Lung microvascular endothelial cell (primary cell): ENCODE results near the gene RRP1. TPM values are rescaled to one million over a fixed set of nuclear protein-coding genes. Genes with fewer than 3 reads are reported as not detected.

Experiments
- DNase-seq, 2 donors: peaks; one replicate each; pipeline versions ENCODE4 v3.0.0 to v3.0.0-alpha.2; 2010; ENCODE audit warnings: low read depth in 2 of 2
- total RNA-seq: library from RNA; depleted of rRNA; stranded (reverse); fragments of >200 nt; gene quantifications from 2 replicates; pipeline ENCODE4 v1.2.1, GENCODE V29; 2014

The RRP1 gene
- total RNA-seq, 1 donor from 2014 or later: 13.9 TPM

DNA sequence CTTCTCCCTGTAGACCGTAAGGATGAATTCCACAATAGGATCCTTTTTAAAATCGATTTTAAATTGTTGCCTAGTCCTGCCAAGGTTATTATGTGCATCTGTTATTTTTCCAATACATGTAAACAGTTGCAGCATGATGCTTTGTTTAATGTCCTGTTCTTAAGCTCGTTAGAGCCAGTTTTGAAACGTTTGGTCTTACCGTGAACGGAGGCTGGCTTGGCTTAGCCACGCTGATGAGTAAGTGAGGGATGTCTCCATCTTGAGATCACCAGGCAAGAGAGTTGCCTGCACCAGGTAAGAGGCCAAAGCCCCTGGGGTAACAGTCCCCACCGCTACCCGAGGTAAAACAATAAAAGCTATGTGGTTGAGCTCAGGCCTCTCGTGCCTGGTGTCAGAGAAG, 30.6 kb upstream of the RRP1 start:
- no peak for DNase-seq

DNA sequence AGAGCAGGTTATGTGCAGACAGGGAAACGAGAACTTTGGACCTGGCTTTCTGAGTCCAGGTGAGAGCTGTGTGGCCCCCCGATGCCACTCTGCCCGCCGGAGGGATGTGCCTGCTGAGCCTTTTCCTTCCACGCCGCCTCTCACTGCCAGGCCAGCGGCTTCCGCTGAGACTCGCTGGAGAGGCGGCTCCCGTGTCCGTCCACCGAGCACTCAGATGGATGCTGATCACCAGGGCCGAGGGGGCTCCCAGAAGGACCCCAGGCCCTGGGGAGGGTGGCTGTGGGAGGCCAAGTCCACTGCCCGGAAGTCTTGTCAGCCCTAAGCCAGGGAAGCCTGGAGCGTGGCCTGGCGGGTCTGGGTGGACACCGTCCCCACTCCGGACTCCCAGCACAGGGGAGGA, 29.7 kb upstream of the RRP1 start:
- no peak for DNase-seq

- no peak for DNase-seq
Measured at GRCh38 chr21:43760391-43760958, 28.9 kb upstream of the RRP1 start.

- DNase-seq: no peak
Measured at GRCh38 chr21:43761886-43762285, 27.5 kb upstream of the RRP1 start.

GRCh38 chr21:43762303-43763128, 26.9 kb upstream of the RRP1 start:
- no peak for DNase-seq

DNA sequence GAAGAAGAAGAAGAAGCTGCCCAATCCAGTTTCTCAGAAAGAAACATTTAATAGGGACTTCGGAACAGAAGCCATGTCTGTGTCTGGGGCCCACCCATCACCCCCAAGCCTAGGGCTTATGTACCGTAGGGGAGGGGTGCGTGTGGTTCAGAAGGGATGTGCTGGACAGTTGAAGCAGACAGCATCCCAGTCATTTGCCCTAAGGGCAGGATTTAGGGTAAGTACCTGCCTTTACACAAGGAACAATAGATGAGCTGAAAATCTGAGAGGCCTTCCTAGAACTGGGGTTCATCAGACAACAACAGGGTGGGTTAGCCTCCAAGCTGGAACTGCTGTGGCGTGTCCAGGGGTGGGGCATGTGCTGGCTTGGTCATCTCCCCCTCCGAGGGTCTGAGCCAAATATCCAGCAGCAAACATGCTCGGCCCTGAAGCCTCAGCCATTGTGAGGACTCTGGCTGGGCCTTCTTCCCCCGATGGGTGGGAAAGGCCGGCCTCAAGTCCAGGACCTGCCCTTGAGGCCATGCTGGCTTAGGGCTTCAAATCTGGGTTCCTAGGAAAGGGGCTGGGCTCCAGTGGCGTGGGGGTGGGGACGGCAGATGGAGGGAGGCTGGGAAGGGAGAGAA, 25.4 kb upstream of the RRP1 start:
- DNase-seq: no peak

DNA sequence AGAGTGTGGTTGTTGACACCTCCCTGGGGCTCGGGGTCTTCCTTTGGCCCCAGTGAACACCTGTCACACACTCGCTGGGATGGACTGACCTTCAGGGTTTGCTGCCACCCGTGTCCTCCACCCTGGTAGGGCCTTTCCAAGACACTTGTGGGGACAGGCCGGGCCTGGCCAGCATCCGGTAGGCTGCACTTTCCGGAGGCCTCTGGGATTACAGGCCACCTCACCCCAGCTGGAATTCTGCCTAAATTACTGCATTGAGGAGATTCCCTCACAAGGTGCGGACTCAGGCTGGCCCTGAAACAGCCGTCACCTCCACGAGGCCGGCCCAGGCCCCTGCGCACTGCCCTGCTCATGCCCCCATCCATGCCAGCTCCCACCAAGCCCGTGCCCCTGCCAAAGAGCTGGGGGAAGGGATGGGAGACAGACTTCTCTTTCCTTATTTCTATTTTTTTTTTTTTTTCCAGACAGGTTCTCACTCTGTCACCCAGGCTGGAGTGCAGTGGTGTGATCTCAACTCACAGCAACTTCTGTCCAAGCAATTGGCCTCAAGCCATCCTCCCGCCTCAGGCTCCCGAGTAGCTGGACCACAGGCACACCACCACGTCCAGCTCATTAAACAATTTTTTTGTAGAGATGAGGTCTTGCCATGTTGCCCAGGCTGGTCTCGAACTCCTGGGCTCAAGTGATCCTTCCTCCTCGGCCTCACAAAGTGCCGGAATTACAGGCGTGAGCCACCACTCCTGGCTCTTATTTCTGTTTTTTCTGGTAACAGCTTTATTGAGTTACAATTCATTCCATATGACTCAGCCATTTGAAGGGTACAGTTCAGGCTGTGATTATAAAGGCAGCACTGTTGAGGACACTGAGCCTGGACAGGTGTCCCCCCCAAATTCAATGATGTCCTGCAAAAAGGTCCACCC, 24.5 kb upstream of the RRP1 start:
- DNase-seq: no peak

GRCh38 chr21:43766734-43767497, 22.5 kb upstream of the RRP1 start:
- no peak for DNase-seq

GRCh38 chr21:43767498-43767983, 21.8 kb upstream of the RRP1 start:
- no peak for DNase-seq

DNA sequence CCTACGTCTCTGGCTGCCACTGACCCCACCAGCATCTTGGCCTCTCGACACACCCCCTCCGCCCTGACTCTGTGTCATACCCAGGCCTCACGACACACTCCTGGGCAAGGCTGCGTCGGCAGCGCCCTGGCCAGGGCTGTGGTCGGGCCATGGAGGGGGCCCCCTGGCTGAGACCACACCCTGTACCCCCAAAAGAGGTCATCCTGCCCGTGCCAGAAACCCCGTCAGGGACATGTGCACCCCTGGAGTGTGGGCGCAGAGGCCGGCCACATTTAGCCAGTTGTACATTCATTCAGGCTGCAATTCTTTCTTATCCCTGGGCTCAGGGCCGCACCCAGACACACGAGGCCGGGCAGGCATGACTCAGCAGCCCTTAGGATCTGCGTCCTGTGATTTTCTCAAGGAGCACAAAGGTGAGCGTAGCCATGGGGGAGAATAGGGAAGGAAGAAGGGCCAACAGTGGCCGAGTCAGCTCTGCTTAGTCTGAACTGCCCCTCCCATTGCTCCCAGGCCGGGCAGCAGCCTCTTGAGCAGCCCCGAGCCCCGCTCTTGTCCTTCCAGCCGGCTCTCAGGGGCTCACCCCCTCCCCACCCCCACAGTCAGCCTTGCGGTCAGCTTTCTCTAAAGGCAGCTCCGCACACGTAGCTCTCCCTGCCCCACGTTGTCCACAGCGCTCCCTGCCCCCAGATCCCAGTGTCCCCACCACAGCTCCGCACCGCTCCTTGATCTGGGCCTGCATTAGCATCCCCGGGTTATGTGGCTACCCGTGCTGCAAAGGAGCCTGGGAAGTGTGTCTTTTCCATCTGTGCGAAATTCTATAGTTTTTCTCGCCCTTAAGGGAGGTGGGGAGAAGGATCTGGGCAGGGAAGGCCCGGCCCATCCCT, 21.2 kb upstream of the RRP1 start:
- peak in 1 of 2 donors; percentile 70 for DNase-seq

DNA sequence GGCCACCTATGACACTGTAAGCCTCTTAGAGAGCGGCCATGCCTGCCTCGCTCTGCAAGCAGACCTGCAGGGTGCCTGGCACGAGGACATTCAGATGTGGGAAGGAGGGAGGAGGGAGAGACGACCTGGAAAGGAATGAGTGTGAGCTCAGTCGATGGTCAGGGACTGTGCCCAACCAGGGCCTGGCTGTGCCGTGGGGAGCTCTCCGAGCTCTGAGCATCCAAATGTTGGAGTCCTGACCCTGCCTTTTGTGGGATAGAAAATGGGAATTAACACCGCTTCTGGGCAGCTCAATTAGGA, 20.6 kb upstream of the RRP1 start:
- no peak for DNase-seq

GRCh38 chr21:43769325-43769958, 19.9 kb upstream of the RRP1 start:
- DNase-seq: no peak

GRCh38 chr21:43770066-43770655, 19.2 kb upstream of the RRP1 start:
- DNase-seq: no peak

- no peak for DNase-seq
Measured at GRCh38 chr21:43771199-43771675, 18.1 kb upstream of the RRP1 start.

- peak; percentile 42 to 78 for DNase-seq
Measured at GRCh38 chr21:43771698-43772424, 17.5 kb upstream of the RRP1 start.

GRCh38 chr21:43772425-43772821, 17.0 kb upstream of the RRP1 start:
- no peak for DNase-seq

- no peak for DNase-seq
Measured at GRCh38 chr21:43774163-43774562, 15.2 kb upstream of the RRP1 start.

- DNase-seq: no peak
Measured at GRCh38 chr21:43775190-43775589, 14.2 kb upstream of the RRP1 start.
